HEK293T (cell line): ENCODE measurements around the gene EIF3J.
"Not testable (repeated sequence)": the region's sequence is repeated elsewhere in the genome, so short reads cannot be mapped to it uniquely, and the experiment has no call there.

Source experiments
- ARNT ChIP-seq: fragments of 450-650 bp; IDR thresholded peaks from 2 replicates; pipeline ENCODE4 v1.6.1; 2017; ENCODE audit warnings: mild to moderate bottlenecking
- HDGF ChIP-seq: fragments of 450-650 bp; IDR thresholded peaks from 2 replicates; pipeline ENCODE4 v1.6.1; 2017; ENCODE audit warnings: antibody characterized with exemption, borderline replicate concordance
- L3MBTL2 ChIP-seq: fragments of 450-650 bp; conservative IDR thresholded peaks from 2 replicates; pipeline ENCODE4 v1.6.1; 2016; ENCODE audit warnings: mild to moderate bottlenecking
- SP1 ChIP-seq: fragments of 450-650 bp; IDR thresholded peaks from 2 replicates; pipeline ENCODE4 v1.6.1; 2017
- SUZ12 ChIP-seq: fragments of 450-650 bp; IDR thresholded peaks from 2 replicates; pipeline ENCODE4 v1.6.1; 2016; ENCODE audit warnings: mild to moderate bottlenecking
- TARDBP ChIP-seq: fragments of 450-650 bp; IDR thresholded peaks from 2 replicates; pipeline ENCODE4 v1.6.1; 2016

- not testable (repeated sequence) for TF ChIP-seq L3MBTL2, ARNT, SUZ12, TARDBP, HDGF, SP1
These were observed 12.2 kb downstream of the EIF3J start for GRCh38 chr15:44549152-44549551.
